T-helper 17 cell (primary cell): ENCODE measurements around the gene IMMP2L. TPM values are rescaled to one million over a fixed set of nuclear protein-coding genes. Genes with fewer than 3 reads are reported as not detected.

Experiments
- ATAC-seq: fragments of 150-1000 bp; cut with Tn5 transposase; 2 replicates; pipeline ENCODE4 v1.10.0; 2021; ENCODE audit warnings: mild to moderate bottlenecking, moderate library complexity
- DNase-seq, 3 donors: peaks; one replicate each; pipeline versions ENCODE4 v3.0.0 to v3.0.0-alpha.2; 2020 to 2021
- H3K9me3 ChIP-seq: one replicate; pipeline ENCODE4 v1.7.0; 2013; ENCODE audit warnings: low read length, mild to moderate bottlenecking; ENCODE audit not compliant: control insufficient read depth, poor library complexity, severe bottlenecking
- H3K27ac Mint-ChIP-seq: one replicate; pipeline ENCODE4 v1.8.0; 2022; ENCODE audit warnings: mild to moderate bottlenecking, moderate library complexity, mixed read lengths
- H3K27me3 Mint-ChIP-seq: one replicate; pipeline ENCODE4 v1.8.0; 2022; ENCODE audit warnings: mixed read lengths
- H3K36me3 Mint-ChIP-seq: one replicate; pipeline ENCODE4 v1.8.0; 2022; ENCODE audit warnings: low read depth, mixed read lengths
- H3K4me1 Mint-ChIP-seq: one replicate; pipeline ENCODE4 v1.8.0; 2022; ENCODE audit warnings: mild to moderate bottlenecking, mixed read lengths
- H3K4me3 Mint-ChIP-seq: one replicate; pipeline ENCODE4 v1.8.0; 2022; ENCODE audit warnings: mild to moderate bottlenecking, moderate library complexity, mixed read lengths
- total RNA-seq, 4 donors: library from RNA in 2 of 4; stranded (reverse) in 2 of 4; gene quantifications; one replicate each; pipeline ENCODE4 v1.2.3 and lab custom pipeline; 2022 to 2026

Gene IMMP2L
- total RNA-seq, 2 donors from 2014 or later = 17.9 to 19.9 TPM

DNA sequence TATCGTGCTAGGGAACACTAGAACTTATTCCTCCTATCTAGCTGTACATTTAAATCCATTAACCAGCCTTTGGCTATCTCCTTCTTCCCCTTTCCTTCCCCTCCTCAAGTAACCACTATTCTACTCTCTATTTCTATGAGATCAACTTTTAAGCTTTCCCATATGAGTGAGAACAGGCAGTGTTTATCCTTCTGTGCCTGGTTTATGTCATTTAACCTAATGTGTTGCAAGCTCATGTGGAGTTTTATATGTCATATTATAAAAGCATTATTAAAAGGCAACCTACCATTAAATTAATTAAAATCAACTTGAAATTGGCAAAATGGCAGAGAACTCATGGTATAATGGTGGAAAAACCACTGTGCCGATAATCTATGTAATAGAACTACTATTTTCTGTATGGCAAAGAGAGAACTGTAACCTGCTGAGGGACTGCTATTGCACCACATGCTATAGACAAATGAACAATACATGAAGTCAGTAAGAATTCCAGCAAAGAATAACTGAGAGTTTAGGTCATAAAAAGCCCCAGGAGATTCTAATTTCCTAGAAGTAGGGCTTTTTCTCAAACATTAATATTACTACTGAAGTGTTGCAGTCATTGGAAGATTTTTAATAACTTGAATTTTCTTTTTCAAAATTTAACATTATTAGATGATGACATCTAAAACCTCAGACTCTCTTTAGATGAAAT, 389.6 kb downstream of the IMMP2L start:
- ATAC-seq = no peak
- Mint-ChIP-seq H3K4me1 (peaks cover 10% of the 10 kb centered on the region), H3K4me3 (no peak overlapping the region), H3K27ac (no peak overlapping the region), H3K27me3 (no peaks in the 10 kb centered on the region), H3K36me3 (no peaks in the 10 kb centered on the region)
- no peak for DNase-seq
- H3K9me3 ChIP-seq = no peaks in the 10 kb centered on the region

DNA sequence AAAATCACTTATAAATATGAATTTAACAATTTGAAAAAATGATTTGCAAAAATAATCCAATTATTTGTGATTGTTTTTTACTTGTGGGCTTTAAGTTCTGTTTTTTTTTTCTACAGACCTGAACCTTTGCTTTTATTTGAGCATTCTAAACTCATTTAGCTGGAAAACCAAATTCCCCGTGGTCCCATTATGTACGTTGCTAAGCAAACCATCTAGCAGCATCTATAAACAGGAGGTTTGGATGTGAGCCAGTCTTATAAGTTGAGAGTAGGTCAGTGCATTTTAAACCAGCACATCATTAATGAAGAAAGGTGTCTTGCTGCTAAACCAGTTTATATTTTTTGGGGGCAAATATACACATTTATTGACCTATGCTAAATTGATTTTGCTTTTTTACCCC, 394.1 kb downstream of the IMMP2L start:
- DNase-seq (no peak), ATAC-seq (no peak)
- H3K36me3 Mint-ChIP-seq = no peaks in the 10 kb centered on the region
- no peaks in the 10 kb centered on the region for H3K4me1 Mint-ChIP-seq
- H3K27ac Mint-ChIP-seq = no peak overlapping the region
- H3K4me3 Mint-ChIP-seq = no peak overlapping the region
- H3K9me3 ChIP-seq = no peaks in the 10 kb centered on the region
- H3K27me3 Mint-ChIP-seq = no peaks in the 10 kb centered on the region

DNA sequence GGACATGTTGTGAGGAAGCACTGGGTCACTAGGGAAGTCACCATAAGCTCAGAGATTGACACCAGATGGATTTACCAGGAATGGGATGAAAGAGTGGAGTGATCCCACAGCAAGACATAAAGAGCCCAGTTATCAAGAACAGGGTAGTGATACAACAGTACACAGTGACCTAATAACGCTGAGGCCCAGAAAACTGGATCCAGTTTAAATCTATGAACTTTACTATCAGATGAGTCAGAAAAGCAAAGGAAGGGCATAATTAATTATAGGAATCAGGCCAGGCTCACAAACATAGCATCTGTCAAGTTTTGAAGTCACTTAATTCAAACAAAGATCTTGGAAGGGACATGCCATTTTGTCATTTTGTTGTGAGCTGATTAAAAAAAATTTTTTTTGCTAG, 397.9 kb downstream of the IMMP2L start:
- DNase-seq (no peak), ATAC-seq (no peak)
- H3K27me3 Mint-ChIP-seq = no peaks in the 10 kb centered on the region
- H3K27ac Mint-ChIP-seq = no peak overlapping the region
- H3K4me3 Mint-ChIP-seq = no peak overlapping the region
- H3K36me3 Mint-ChIP-seq = no peaks in the 10 kb centered on the region
- H3K4me1 Mint-ChIP-seq = no peaks in the 10 kb centered on the region
- H3K9me3 ChIP-seq = no peaks in the 10 kb centered on the region

- H3K4me3 Mint-ChIP-seq = no peak overlapping the region
- H3K27ac Mint-ChIP-seq = no peak overlapping the region
- no peaks in the 10 kb centered on the region for H3K9me3 ChIP-seq
Observed at GRCh38 chr7:111162692-111163091, 399.6 kb downstream of the IMMP2L start.

DNA sequence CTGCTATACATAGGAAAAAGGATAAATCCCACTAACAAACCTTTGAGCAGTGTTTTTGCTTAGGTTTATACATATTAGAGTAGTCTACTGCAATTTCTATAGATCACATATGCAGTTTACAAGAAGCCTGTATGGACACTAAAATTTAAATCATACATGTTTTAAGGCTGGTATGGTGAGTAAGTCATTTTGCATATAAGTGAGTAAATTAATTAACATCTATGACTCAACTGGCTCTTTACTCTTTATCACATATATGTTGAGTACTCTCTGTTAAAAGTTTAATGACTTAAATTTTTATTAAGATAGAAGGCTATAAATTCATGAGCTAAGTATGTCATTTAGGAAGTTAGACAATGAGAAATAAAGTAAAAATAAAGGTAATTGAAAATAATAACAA, 402.0 kb downstream of the IMMP2L start:
- no peaks in the 10 kb centered on the region for H3K9me3 ChIP-seq
- ATAC-seq = no peak
- H3K4me3 Mint-ChIP-seq = no peak overlapping the region
- no peaks in the 10 kb centered on the region for H3K27me3 Mint-ChIP-seq
- DNase-seq = no peak
- no peaks in the 10 kb centered on the region for H3K36me3 Mint-ChIP-seq
- H3K4me1 Mint-ChIP-seq = peaks cover 5% of the 10 kb centered on the region
- no peak overlapping the region for H3K27ac Mint-ChIP-seq

More at GRCh38 chr7:111162692-111163091, 399.6 kb downstream of the IMMP2L start:
- no peak for DNase-seq
- H3K27me3 Mint-ChIP-seq = no peaks in the 10 kb centered on the region
- no peaks in the 10 kb centered on the region for H3K36me3 Mint-ChIP-seq
- no peak for ATAC-seq
- no peaks in the 10 kb centered on the region for H3K4me1 Mint-ChIP-seq

- no peak overlapping the region for H3K27ac Mint-ChIP-seq
- peaks cover 5% of the 10 kb centered on the region for H3K4me1 Mint-ChIP-seq
- H3K27me3 Mint-ChIP-seq = no peaks in the 10 kb centered on the region
- DNase-seq (no peak), ATAC-seq (no peak)
- H3K9me3 ChIP-seq = no peaks in the 10 kb centered on the region
- H3K4me3 Mint-ChIP-seq = no peak overlapping the region
- H3K36me3 Mint-ChIP-seq = no peaks in the 10 kb centered on the region
Observed at GRCh38 chr7:111159426-111159825, 402.9 kb downstream of the IMMP2L start.

DNA sequence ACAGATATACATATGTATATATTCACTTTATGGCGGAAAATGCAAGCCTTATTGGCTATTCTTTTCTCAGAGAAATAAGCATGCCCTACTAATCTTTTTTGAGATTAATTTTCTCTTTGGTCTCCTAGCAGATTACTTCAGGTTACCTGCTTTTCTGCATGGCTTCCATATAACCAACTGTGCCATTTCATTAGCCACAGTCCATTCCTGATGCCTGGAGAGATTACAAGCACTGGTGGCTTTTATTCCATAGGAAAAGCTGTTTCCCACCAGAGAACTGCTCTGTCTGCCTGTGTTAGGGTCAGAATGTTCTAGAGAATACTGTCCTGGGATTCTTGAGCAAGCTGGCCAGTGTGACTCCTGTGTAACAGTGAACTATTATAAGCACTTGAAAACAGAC, 411.6 kb downstream of the IMMP2L start:
- no peaks in the 10 kb centered on the region for H3K9me3 ChIP-seq
- DNase-seq (no peak), ATAC-seq (no peak)
- Mint-ChIP-seq H3K27me3 (no peaks in the 10 kb centered on the region), H3K4me3 (no peak overlapping the region), H3K4me1 (no peaks in the 10 kb centered on the region), H3K36me3 (peaks cover 2% of the 10 kb centered on the region), H3K27ac (no peak overlapping the region)

DNA sequence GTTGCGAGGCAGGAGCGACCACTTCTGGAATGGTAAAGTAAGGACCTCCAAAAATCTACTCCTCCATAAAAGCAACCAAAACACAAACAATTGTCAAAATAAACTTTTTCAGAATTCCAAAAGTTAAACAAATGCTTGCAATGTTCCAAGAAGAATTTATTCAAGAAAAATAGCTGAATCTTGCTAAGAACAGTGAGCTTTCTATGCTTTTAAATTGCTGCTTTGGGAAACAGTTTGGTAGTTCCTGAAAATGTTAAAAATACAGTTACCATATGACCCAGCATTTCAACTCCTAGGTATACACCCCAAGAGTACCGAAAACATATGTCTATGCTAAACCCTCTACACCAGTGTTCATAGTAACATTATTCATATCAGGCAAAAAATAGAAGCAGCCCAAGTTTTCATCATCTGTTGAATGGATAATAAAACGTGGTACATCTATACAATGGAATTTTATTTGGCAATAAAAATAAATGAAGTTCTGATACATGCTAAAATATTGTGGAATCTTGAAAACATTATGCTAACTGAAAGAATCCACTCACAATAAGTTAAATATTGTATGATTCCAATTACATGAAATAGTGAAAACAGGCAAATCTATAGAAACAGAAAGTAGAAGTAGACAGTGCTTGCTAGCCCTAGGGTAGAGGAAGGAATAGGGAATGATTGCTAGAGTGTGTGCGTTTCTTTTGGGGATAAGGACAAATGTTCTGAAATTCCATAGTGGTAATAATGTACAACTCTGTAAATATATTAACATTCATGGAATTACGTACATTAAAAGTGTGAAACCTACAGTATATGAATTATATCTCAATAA, 414.4 kb downstream of the IMMP2L start:
- DNase-seq (no peak), ATAC-seq (no peak)
- no peaks in the 10 kb centered on the region for H3K27me3 Mint-ChIP-seq
- H3K36me3 Mint-ChIP-seq = peaks cover 2% of the 10 kb centered on the region
- H3K4me3 Mint-ChIP-seq = no peak overlapping the region
- H3K9me3 ChIP-seq = no peaks in the 10 kb centered on the region
- H3K27ac Mint-ChIP-seq = no peak overlapping the region
- H3K4me1 Mint-ChIP-seq = no peaks in the 10 kb centered on the region

DNA sequence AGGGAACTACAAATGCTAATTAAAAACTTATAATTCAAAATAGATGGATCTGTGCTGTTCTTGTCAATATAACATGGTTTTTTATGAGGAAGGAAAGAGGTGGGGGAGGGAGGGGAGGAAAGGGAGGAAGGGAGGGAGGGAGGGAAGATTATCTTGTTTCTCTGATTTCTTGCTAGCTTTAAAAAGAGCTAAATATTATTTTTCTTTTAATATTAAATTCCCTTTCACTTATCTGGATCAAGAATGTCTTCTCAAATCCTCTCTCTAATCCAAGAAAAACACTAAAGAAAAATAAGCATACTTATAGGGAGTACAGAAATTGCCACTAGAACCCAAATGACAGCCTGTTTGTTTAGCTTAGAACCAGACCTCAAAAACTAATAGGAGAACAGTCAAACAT, 416.2 kb downstream of the IMMP2L start:
- Mint-ChIP-seq H3K4me1 (no peaks in the 10 kb centered on the region), H3K4me3 (no peak overlapping the region), H3K27ac (peak overlapping the region; percentile 6), H3K36me3 (peaks cover under 1% of the 10 kb centered on the region), H3K27me3 (no peaks in the 10 kb centered on the region)
- H3K9me3 ChIP-seq = no peaks in the 10 kb centered on the region
- DNase-seq (no peak), ATAC-seq (no peak)

GRCh38 chr7:111145472-111145871, 416.8 kb downstream of the IMMP2L start:
- no peak overlapping the region for H3K4me3 Mint-ChIP-seq
- no peaks in the 10 kb centered on the region for H3K9me3 ChIP-seq
- no peaks in the 10 kb centered on the region for H3K36me3 Mint-ChIP-seq
- ATAC-seq (no peak), DNase-seq (no peak)
- no peaks in the 10 kb centered on the region for H3K27me3 Mint-ChIP-seq
- H3K4me1 Mint-ChIP-seq = no peaks in the 10 kb centered on the region
- H3K27ac Mint-ChIP-seq = no peak overlapping the region

GRCh38 chr7:111140091-111140865, 422.0 kb downstream of the IMMP2L start:
- no peak overlapping the region for H3K4me3 Mint-ChIP-seq
- no peaks in the 10 kb centered on the region for H3K9me3 ChIP-seq
- peaks cover 2% of the 10 kb centered on the region for H3K36me3 Mint-ChIP-seq
- peaks cover 18% of the 10 kb centered on the region for H3K4me1 Mint-ChIP-seq
- ATAC-seq (no peak), DNase-seq (no peak)
- no peaks in the 10 kb centered on the region for H3K27me3 Mint-ChIP-seq
- peak overlapping the region; percentile 93 for H3K27ac Mint-ChIP-seq

DNA sequence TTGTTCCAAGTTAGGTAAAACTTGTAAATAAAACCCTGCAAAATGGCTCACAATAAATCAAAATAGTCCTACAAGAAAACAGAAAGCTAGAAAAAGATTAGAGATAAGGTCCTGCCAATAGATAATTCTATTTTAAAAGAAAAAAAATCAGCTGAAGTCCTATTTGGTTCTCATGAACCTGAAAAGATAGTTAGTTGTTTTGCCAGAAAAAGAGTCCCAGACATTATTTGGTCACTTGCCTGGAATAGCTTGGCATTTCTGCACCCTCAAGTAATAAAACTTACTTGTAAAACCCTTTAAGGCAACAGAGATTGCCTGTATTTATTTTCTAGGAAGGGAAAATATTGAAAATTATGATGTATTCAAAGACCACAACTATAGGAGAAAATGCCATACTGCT, 423.7 kb downstream of the IMMP2L start:
- Mint-ChIP-seq H3K27me3 (no peaks in the 10 kb centered on the region), H3K27ac (peak overlapping the region; percentile 93), H3K4me3 (peak overlapping the region; percentile 59), H3K4me1 (peaks cover 18% of the 10 kb centered on the region), H3K36me3 (peaks cover 2% of the 10 kb centered on the region)
- ATAC-seq (no peak), DNase-seq (no peak)
- no peaks in the 10 kb centered on the region for H3K9me3 ChIP-seq

- Mint-ChIP-seq H3K4me1 (peaks cover 18% of the 10 kb centered on the region), H3K36me3 (peaks cover 2% of the 10 kb centered on the region), H3K27ac (peak overlapping the region; percentile 93), H3K4me3 (peak overlapping the region; percentile 59), H3K27me3 (no peaks in the 10 kb centered on the region)
- H3K9me3 ChIP-seq = no peaks in the 10 kb centered on the region
- peak; percentile 92 for ATAC-seq
- DNase-seq = peak; percentile 14 to 30 (median 29)
Observed at GRCh38 chr7:111138193-111138569, 424.1 kb downstream of the IMMP2L start.
